Nephron (organoid): ENCODE results near the gene ZNF385D.

Experiments used
- H3K27ac Mint-ChIP-seq, 3 experiments: 2 replicates each; pipeline ENCODE4 v1.8.0; 2020; ENCODE audit warnings: mixed read lengths in 3 of 3, mild to moderate bottlenecking in 2 of 3, moderate library complexity in 1 of 3
- H3K27me3 Mint-ChIP-seq: 2 replicates; pipeline ENCODE4 v1.8.0; 2021; ENCODE audit warnings: low read depth, mild to moderate bottlenecking, moderate library complexity, mixed read lengths
- H3K36me3 Mint-ChIP-seq: 2 replicates; pipeline ENCODE4 v1.8.0; 2020; ENCODE audit warnings: low read depth, mixed read lengths
- H3K4me1 Mint-ChIP-seq: 2 replicates; pipeline ENCODE4 v1.8.0; 2020; ENCODE audit warnings: mixed read lengths
- H3K4me3 Mint-ChIP-seq, 3 experiments: 2 replicates each; pipeline ENCODE4 v1.8.0; 2020; ENCODE audit warnings: mild to moderate bottlenecking in 3 of 3, mixed read lengths in 3 of 3, moderate library complexity in 2 of 3
- H3K9me3 Mint-ChIP-seq: 2 replicates; pipeline ENCODE4 v1.8.0; 2020; ENCODE audit warnings: mixed read lengths
- TF ChIP-seq, protein P1 (sequence below), 3 experiments: fragments of 200-600 bp; sonication (generic); IDR thresholded peaks; one replicate each; pipeline ENCODE4 v1.5.0; 2021; ENCODE audit warnings: antibody characterized with exemption in 3 of 3; ENCODE audit not compliant: unreplicated experiment in 3 of 3

ZNF385D gene

GRCh38 chr3:21484057-21484827 lies 266.8 kb downstream of the ZNF385D start:
- no peak overlapping the region for H3K27ac Mint-ChIP-seq
- H3K4me3 Mint-ChIP-seq, result no peak overlapping the region
- H3K36me3 Mint-ChIP-seq, result no peaks in the 10 kb centered on the region
- H3K4me1 Mint-ChIP-seq, result peaks cover 5% of the 10 kb centered on the region
- no peaks in the 10 kb centered on the region for H3K9me3 Mint-ChIP-seq
- no peaks in the 10 kb centered on the region for H3K27me3 Mint-ChIP-seq
- TF ChIP-seq, protein P1, sequence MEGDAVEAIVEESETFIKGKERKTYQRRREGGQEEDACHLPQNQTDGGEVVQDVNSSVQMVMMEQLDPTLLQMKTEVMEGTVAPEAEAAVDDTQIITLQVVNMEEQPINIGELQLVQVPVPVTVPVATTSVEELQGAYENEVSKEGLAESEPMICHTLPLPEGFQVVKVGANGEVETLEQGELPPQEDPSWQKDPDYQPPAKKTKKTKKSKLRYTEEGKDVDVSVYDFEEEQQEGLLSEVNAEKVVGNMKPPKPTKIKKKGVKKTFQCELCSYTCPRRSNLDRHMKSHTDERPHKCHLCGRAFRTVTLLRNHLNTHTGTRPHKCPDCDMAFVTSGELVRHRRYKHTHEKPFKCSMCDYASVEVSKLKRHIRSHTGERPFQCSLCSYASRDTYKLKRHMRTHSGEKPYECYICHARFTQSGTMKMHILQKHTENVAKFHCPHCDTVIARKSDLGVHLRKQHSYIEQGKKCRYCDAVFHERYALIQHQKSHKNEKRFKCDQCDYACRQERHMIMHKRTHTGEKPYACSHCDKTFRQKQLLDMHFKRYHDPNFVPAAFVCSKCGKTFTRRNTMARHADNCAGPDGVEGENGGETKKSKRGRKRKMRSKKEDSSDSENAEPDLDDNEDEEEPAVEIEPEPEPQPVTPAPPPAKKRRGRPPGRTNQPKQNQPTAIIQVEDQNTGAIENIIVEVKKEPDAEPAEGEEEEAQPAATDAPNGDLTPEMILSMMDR (IDR thresholded peaks at IDR 0.05; ENCODE audit: unreplicated experiment in 3 of 3), result peak; percentile 40 to 63 (median 48)

DNA sequence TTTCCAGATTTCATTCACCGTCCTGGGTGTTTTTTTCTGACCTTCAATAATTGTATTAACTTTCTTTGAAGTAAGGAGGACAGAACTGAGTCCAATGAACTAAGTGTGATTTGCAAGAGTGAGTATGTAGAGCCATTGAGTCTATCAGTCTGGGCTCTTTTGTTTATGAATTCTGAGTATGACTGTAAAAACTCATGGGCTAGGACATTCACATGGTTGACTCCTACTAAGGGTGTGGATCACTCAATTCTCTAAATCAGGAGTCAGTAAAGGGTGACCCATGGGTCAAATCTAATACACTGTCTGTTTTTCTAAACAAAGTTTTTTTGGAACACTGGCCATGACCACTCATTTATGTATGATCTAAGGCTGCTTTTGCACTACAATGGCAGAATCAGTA lies 269.0 kb downstream of the ZNF385D start:
- no peak overlapping the region for H3K4me3 Mint-ChIP-seq
- no peaks in the 10 kb centered on the region for H3K9me3 Mint-ChIP-seq
- H3K27me3 Mint-ChIP-seq, result no peaks in the 10 kb centered on the region
- no peaks in the 10 kb centered on the region for H3K36me3 Mint-ChIP-seq
- H3K27ac Mint-ChIP-seq, result no peak overlapping the region
- TF ChIP-seq, protein P1 (IDR thresholded peaks at IDR 0.05; ENCODE audit: unreplicated experiment in 3 of 3), result no peak
- peaks cover 10% of the 10 kb centered on the region for H3K4me1 Mint-ChIP-seq

GRCh38 chr3:21477541-21478288 lies 273.3 kb downstream of the ZNF385D start:
- Mint-ChIP-seq H3K4me3 (no peak overlapping the region), H3K27ac (peak overlapping the region; percentile 14 to 76 (median 55)), H3K27me3 (no peaks in the 10 kb centered on the region), H3K4me1 (peaks cover 11% of the 10 kb centered on the region), H3K9me3 (no peaks in the 10 kb centered on the region), H3K36me3 (no peaks in the 10 kb centered on the region)
- TF ChIP-seq, protein P1 (IDR thresholded peaks at IDR 0.05; ENCODE audit: unreplicated experiment in 3 of 3), result no peak

GRCh38 chr3:21466476-21466875 lies 284.5 kb downstream of the ZNF385D start:
- Mint-ChIP-seq H3K27me3 (no peaks in the 10 kb centered on the region), H3K36me3 (no peaks in the 10 kb centered on the region), H3K4me1 (peaks cover 32% of the 10 kb centered on the region), H3K27ac (no peak overlapping the region), H3K9me3 (no peaks in the 10 kb centered on the region), H3K4me3 (no peak overlapping the region)
- TF ChIP-seq, protein P1 (IDR thresholded peaks at IDR 0.05; ENCODE audit: unreplicated experiment in 3 of 3), result no peak

GRCh38 chr3:21464746-21465145 lies 286.3 kb downstream of the ZNF385D start:
- Mint-ChIP-seq H3K4me1 (peaks cover 32% of the 10 kb centered on the region), H3K9me3 (peaks cover 4% of the 10 kb centered on the region), H3K36me3 (no peaks in the 10 kb centered on the region), H3K27me3 (no peaks in the 10 kb centered on the region), H3K27ac (peak overlapping the region; percentile 23 to 83 (median 79)), H3K4me3 (peak overlapping the region in 1 of 3 experiments; percentile 15)
- TF ChIP-seq, protein P1 (IDR thresholded peaks at IDR 0.05; ENCODE audit: unreplicated experiment in 3 of 3), result no peak
